Measurements from ENCODE around the gene RPL29.

RPL29 gene

GRCh38 chr3:51955175-51955892, 40.4 kb downstream of the RPL29 start, which contains the start of gene GPR62:
TSS of gene GPR62 (plus strand) at chr3:51955381. CDS start at chr3:51955653, 272 bp downstream.
- Histone ChIP-seq H3K36me3 (replicated peaks) (peaks cover 2% of the 10 kb centered on the region), H3K27ac (no peak within 1 kb of the TSS), H3K4me3 (ENCODE audit: low read depth, low read length) (peak within 1 kb of the TSS; percentile 29), H3K27me3 (replicated peaks) (no peaks in the 10 kb centered on the region)
- in situ Hi-C loops (cut with HindIII; ENCODE audit: low pct_ligation_motif_present, low sequenced_read_pairs): no loop called here
- TF ChIP-seq CTCF (IDR thresholded peaks at IDR 0.05; ENCODE audit: low read depth, low read length, missing control alignments): no peak
- no peak for DNase-seq

- H3K27me3 ChIP-seq (replicated peaks): no peaks in the 10 kb centered on the region
- H3K36me3 ChIP-seq (replicated peaks): peaks cover under 1% of the 10 kb centered on the region
- no peak overlapping the region for H3K27ac ChIP-seq
- in situ Hi-C loops (cut with HindIII; ENCODE audit: low pct_ligation_motif_present, low sequenced_read_pairs): no loop called here
- TF ChIP-seq CTCF (IDR thresholded peaks at IDR 0.05; ENCODE audit: low read depth, low read length, missing control alignments): no peak
- DNase-seq: no peak
- no peak overlapping the region for H3K4me3 ChIP-seq (ENCODE audit: low read depth, low read length)
Measured at GRCh38 chr3:51954713-51955112, 41.0 kb downstream of the RPL29 start.

- H3K27me3 ChIP-seq (replicated peaks): no peaks in the 10 kb centered on the region
- H3K4me3 ChIP-seq (ENCODE audit: low read depth, low read length): no peak overlapping the region
- no peaks in the 10 kb centered on the region for H3K36me3 ChIP-seq (replicated peaks)
- no peak overlapping the region for H3K27ac ChIP-seq
- DNase-seq: no peak
- TF ChIP-seq CTCF (IDR thresholded peaks at IDR 0.05; ENCODE audit: low read depth, low read length, missing control alignments): no peak
- in situ Hi-C loops (cut with HindIII; ENCODE audit: low pct_ligation_motif_present, low sequenced_read_pairs): no loop called here
Measured at GRCh38 chr3:51954105-51954504, 41.6 kb downstream of the RPL29 start.

GRCh38 chr3:51953445-51953844, 42.2 kb downstream of the RPL29 start:
- in situ Hi-C loops (cut with HindIII; ENCODE audit: low pct_ligation_motif_present, low sequenced_read_pairs): no loop called here
- Histone ChIP-seq H3K27ac (no peak overlapping the region), H3K4me3 (ENCODE audit: low read depth, low read length) (no peak overlapping the region), H3K27me3 (replicated peaks) (no peaks in the 10 kb centered on the region), H3K36me3 (replicated peaks) (no peaks in the 10 kb centered on the region)
- TF ChIP-seq CTCF (IDR thresholded peaks at IDR 0.05; ENCODE audit: low read depth, low read length, missing control alignments): no peak
- DNase-seq: peak; percentile 67

- no peak for TF ChIP-seq CTCF (IDR thresholded peaks at IDR 0.05; ENCODE audit: low read depth, low read length, missing control alignments)
- Histone ChIP-seq H3K27me3 (replicated peaks) (no peaks in the 10 kb centered on the region), H3K4me3 (ENCODE audit: low read depth, low read length) (no peak overlapping the region), H3K27ac (no peak overlapping the region), H3K36me3 (replicated peaks) (no peaks in the 10 kb centered on the region)
- DNase-seq: no peak
- in situ Hi-C loops (cut with HindIII; ENCODE audit: low pct_ligation_motif_present, low sequenced_read_pairs): no loop called here
Measured at GRCh38 chr3:51950899-51951298, 44.8 kb downstream of the RPL29 start.

GRCh38 chr3:51949121-51949520, 46.6 kb downstream of the RPL29 start:
- no peaks in the 10 kb centered on the region for H3K36me3 ChIP-seq (replicated peaks)
- TF ChIP-seq CTCF (IDR thresholded peaks at IDR 0.05; ENCODE audit: low read depth, low read length, missing control alignments): no peak
- H3K4me3 ChIP-seq (ENCODE audit: low read depth, low read length): no peak overlapping the region
- no peaks in the 10 kb centered on the region for H3K27me3 ChIP-seq (replicated peaks)
- in situ Hi-C loops (cut with HindIII; ENCODE audit: low pct_ligation_motif_present, low sequenced_read_pairs): no loop called here
- no peak overlapping the region for H3K27ac ChIP-seq
- DNase-seq: no peak
